Measurements from ENCODE around the gene PTGER2.

The PTGER2 gene

DNA sequence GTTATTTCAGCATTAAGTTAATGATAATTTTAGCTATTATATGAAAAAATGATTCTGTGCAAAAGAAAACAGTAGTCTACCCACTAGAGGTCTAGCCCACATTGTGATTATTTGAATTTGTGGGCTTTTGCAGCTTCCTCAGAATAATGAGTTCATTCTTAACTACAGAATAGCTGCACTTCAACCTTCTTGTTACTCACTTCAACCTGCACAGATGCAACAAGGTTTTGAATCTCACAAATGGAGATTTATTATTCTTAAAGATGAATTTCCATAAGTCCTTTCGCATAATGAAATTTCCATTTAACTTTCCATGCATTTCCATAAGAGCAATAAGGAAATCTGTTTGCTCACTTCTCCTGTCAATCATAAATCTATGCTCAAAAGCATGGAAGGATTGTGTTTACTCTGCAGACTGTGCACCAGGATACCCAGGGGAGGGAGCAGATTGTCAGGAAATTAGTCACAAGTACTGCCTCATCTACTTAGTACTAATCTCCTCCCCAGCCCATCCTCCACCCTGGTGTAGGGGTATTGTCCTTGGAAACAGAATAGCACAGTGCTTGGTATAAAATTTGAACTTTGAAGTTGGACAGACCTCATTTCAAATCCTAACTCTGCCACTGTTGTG is 24.1 kb downstream of the PTGER2 start:
- DNase-seq (ENCODE audit: low read depth, low spot score) = no peak

- no peak for DNase-seq (ENCODE audit: low read depth, low spot score)
These were observed 25.1 kb downstream of the PTGER2 start for GRCh38 chr14:52339262-52339661.

DNA sequence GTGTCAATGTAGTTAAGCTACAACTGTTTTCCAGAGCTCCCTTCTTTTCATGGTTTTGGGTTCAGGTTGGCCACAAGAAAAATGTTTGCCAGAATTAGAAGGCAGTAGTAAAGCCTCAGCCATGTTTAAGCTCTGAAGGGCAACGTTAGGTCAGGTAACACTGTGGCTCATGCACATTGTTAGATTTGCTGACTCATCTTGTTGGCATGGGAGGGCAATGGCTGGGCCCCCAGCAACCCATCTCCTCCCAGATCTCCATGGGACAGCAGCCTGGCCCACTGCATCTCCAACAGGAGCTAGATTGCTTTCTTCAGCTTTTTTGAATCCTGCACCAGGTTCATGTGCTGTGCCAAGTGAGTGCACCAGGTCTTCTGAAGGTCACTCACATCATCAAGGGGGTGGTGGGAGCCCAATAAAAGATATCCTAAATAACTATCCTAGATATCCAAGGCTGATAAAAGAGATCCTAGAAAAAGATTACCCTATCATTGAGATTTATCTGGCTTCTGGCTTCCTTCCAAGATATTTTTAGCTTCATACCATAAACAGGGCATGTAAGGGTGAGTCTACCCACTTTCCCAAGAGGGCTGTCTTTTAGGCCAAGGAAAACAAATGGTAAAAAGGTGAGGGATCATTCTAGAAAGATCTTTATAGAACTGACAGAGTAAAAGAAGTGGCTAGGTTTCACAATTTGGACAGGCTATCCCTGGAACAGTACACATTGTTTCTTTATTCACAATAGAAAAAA is 28.9 kb downstream of the PTGER2 start:
- no peak for DNase-seq (ENCODE audit: low read depth, low spot score)

DNA sequence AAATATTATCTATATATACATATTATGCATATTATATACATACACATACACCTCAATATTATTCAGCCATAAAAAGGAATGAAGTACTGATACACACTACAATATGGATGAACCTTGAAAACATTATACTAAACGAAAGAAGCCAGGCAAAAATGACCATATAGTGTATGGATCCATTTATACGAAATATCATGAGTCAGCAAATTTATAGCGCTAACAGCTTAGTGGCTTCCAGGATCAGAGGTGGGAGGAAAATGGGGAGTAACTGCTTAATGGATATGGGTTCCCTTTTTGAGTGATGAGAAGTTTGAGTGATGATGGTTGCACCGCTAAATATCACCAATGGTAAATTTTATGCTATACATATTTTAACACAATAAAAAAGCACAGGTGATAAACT is 32.7 kb downstream of the PTGER2 start:
- DNase-seq (ENCODE audit: low read depth, low spot score) = no peak

DNA sequence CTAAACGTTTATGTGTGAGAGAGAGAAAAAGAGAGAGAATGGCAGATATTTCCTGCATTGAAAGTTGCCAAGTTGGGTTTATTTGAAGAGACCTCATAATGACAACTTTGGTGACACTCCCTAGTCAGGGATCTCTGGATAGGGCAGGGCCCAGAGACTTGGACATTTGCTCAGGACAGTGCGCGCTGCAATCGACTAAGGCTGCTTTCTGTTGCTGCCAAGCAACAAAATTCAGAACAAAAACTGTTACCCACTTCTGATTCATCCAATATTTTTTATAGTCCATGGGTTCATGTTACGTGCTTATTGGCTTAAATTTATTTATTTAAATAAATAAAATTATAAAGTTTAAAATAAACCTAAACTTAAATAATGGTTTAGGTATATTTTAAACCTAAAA is 34.2 kb downstream of the PTGER2 start:
- no peak for DNase-seq (ENCODE audit: low read depth, low spot score)

DNA sequence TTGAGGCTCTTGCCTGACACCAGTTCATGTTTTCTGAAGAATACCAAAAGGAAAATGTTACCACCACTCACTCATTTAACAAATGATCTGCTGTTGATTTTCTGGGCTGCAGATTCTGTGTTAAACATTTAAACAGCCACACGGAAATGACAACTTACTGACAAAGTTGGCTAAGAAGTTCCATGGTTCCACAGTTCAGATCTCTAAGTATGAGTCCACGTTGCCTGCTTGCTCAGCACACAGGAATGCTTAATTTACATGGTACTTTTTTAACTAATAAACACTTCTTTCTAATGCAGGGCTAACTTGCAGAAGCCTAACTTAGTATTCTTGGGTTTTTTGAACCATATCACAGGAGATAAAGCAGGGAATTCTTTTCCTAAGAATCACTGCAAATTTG is 34.7 kb downstream of the PTGER2 start:
- DNase-seq (ENCODE audit: low read depth, low spot score) = no peak

GRCh38 chr14:52349731-52350130 is 35.6 kb downstream of the PTGER2 start:
- DNase-seq (ENCODE audit: low read depth, low spot score) = no peak

DNA sequence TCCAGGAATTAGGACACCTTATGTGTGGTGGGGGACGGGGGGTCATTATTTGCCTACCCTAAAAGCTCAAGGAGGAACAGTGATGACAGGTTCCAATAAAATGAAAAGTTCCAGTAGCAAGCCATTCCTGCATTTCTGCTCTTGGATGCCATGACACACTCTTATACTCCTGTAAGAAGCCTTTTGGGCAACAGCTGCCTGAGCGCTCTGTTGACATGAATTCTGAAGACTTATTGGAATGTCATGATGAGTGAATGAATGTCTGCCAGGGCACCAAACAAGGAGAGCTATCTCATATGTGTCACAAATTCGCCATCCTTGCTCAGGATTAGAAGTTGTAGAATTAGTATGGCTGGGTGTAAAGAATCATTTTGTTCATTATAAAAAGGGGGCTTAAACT is 36.3 kb downstream of the PTGER2 start:
- DNase-seq (ENCODE audit: low read depth, low spot score) = no peak

DNA sequence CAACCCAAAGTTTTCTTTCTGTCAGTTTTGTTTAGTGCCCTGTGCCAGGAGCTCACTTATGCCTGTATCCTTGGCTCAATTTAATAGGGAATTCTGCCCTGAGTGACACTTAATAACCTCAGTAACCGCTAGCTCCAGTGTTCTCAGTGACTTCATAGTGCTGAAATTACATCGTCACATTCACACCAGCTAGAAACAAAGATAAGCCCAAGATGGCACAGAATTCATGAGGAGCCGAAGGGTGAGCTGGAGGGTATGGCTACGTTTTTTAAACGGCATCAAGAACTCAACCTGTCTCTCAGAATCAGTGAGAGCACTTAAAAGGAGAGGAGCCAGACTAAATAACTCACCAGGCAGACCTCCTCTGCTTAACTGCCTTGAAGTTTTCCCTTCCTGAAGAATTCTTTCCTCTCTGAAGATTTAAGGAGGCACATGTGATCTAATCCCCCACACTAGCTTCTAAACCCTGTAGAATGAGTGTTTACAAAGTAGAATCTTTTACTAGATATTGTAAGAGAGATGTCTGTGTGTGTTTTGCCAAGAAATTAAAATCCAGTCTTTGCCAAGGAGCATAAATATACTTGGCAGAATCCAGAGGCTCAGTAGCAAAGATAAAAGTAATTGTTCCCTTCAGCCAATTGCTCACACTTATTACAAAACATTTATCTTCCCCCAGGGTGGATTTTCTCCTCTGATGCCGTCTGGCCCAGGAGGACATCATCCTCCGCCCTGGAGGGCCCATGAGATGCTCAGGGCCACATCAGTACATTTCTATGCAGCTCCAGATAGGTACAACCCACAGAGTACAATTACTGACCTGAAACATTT is 37.3 kb downstream of the PTGER2 start:
- DNase-seq (ENCODE audit: low read depth, low spot score) = no peak

- no peak for DNase-seq (ENCODE audit: low read depth, low spot score)
These were observed 38.0 kb downstream of the PTGER2 start for GRCh38 chr14:52352061-52352491.

DNA sequence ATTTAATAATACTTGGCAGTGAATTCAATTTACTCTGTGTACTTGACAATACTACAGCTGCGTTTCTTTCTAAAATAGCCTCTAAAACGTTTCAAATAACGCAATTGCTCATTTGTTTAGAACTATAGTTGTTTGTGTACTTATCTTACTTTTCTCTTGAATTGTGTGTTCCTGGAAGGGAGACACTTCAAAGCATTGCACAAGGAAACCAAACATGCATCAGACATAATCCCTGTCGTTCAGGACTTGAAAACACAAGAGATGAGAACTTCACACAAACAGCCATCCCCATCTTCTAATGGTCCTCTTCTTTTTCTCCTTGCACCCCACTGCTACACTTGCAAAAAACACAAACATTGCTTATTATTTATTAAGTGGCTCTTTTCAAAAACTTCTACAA is 38.5 kb downstream of the PTGER2 start:
- no peak for DNase-seq (ENCODE audit: low read depth, low spot score)

DNA sequence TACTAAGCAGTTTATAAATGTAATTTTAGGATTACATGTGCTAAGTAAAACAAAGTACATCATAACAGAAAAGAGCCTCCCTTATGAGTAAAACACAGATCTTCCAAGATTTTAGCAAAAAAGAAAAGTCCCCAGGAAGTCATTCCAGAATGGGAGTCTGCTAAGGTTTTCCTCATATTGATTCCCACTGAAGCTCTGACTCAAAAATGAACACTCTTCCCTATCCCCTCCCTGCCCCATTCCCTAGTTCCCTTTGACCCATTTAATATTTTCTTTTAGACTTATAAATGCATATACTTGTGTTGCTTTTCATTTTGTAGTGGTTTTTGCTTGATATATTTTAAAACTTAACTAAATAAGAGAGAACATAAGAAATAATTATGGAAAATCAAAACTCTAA is 40.1 kb downstream of the PTGER2 start:
- no peak for DNase-seq (ENCODE audit: low read depth, low spot score)

GRCh38 chr14:52355016-52355431 is 40.9 kb downstream of the PTGER2 start:
- DNase-seq (ENCODE audit: low read depth, low spot score) = no peak

- DNase-seq (ENCODE audit: low read depth, low spot score) = no peak
These were observed 41.4 kb downstream of the PTGER2 start for GRCh38 chr14:52355526-52355925.

GRCh38 chr14:52356025-52356424 is 41.9 kb downstream of the PTGER2 start:
- DNase-seq (ENCODE audit: low read depth, low spot score) = no peak

DNA sequence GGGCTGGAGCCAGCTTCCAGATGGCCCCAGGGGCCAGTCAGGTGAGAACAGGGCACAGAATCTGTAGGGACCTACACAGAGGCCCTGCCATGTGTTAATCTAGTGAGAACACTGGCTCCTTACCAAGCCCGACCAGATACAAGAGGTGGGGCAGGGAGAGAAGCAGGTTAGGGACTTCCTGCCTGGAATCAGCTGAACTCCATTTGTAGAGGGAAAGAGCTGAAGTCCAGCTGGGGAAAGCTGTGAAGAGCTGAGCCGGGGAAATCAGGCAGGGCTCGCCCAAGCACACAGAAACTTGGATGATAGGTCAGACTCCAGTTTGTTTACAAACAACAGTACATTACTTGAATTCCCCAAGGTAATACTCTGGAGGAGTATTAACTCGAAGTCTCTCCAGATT is 46.7 kb downstream of the PTGER2 start:
- no peak for DNase-seq (ENCODE audit: low read depth, low spot score)

DNA sequence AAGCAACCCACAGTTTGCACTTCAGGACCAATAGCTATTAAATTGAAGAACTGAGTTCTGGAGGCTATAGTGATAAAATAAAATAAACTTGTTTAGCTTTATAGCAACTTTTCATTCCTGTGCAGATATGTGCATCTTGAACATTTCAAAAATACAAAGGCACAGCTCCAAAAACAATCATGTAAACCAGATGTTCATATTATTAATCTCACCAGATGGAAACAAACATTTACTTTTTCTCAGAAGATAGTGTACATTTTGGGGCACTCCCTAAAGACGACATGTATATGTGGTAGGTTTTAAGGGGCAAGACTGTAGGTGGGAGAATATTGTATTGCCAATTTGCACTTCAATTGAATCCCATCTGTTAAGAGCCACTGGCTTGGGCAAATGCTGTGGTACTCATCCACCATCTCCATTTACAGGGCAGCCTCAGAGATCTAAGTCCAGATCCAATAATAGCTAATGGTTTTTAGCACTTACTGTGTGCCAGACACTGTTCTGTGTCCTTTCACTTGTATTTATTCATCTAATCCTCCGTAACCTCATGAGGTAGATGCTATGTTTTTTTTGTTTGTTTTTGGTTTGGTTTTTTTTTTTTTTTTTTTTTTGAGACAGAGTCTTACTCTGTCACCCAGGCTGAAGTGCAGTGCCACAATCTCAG is 49.1 kb downstream of the PTGER2 start:
- no peak for DNase-seq (ENCODE audit: low read depth, low spot score)

DNA sequence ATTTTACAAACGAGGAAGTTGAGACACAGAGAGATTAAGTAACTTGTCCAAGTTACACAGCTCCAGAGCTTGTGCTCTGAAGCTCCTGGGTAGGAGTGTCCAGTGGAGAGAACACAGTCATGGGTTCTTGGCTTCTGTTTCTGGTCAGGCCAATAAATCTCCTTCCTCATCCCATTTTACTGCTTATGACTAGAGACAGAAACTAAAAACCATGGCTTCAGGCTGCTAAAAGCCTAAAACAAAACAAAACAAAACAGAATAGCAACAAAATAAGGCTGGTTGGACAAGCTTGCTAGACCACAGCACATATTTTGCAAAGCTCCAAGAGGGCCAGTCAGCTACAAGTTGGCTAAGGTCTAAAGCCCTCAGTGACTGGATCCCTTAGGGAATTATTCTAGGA is 49.8 kb downstream of the PTGER2 start:
- no peak for DNase-seq (ENCODE audit: low read depth, low spot score)

DNA sequence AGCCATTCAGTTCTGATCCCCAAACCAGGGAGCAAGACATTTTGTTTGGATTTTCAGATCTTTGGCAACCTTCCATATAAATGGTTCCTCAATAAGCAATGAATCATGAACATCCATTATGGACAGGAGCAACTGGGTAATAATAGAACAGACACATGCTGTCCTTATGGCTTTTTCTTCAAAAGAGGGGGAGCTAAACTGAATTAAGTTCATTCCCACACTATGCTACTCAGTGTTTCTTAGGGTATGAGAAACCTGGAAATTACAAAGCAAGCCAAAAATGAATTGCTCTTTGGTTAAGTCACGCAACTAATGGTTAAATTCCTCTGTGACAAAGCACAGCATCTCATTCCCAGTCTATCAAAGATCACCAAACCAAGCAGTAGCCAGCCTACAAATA is 51.0 kb downstream of the PTGER2 start:
- no peak for DNase-seq (ENCODE audit: low read depth, low spot score)

DNA sequence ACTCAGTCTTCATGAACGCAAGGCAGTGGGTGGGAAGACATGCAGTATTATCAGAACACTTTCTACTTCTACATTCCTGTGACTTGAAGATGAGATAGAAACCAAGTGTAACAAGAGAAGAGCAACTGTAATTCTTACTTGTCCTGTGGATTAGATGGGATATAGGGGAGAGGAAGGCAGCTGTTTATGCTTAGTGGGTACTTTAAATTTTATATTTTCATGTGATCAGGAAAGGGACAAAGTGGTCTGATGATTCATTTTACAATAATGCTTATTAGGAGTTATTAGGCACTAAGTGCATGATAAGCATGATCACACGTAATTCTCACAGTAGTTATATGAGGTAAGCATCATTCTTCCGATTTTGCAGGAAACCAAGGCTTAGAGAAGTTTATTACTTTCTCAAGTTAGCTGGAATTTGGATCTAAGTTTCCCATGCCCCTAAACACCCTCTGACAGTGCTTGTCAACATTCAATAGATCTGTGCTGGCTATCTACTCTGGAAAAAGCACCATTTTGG is 52.7 kb downstream of the PTGER2 start:
- DNase-seq (ENCODE audit: low read depth, low spot score) = no peak

DNA sequence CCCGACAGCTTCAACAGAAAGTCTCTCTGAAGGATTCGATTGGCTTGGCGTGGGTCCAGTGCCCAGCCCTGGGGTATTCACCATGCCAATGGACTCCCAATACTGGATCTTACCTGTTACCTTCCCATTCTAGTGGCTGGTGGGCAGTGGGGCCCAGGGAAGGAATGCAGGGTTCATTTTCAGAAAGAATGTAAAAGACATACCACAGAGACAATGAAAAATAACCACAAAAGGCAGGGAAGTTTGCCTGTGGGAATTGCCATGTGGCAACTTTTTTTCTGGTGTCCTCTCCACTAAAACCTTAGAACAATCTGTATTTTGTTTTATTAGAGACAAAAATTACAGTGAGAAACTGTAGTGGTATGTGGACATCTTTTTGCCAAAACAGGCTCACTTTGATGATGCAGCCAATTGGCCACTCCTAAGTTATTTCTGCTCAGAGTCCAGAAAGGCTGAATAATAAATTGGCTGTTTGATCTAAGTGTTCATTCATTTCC is 55.2 kb downstream of the PTGER2 start:
- DNase-seq (ENCODE audit: low read depth, low spot score) = no peak

Measured in activated naive CD8-positive, alpha-beta T cell treated with anti-CD3 and anti-CD28 coated beads, Interleukin-2, amount 50 U/mL, for 16 hours (primary cell).